Epithelial cell of esophagus (primary cell): Measurements from ENCODE around the gene TNNI2.

Experiments used
- DNase-seq: peaks from one replicate; pipeline ENCODE4 v3.0.0; 2010; ENCODE audit warnings: low read depth
- H3K4me3 ChIP-seq: 2 replicates; pipeline ENCODE4 v1.5.1; 2011; ENCODE audit warnings: mild to moderate bottlenecking, low read length, control low read depth
- CTCF ChIP-seq: IDR thresholded peaks from 2 replicates; pipeline ENCODE4 v1.5.1; 2011; ENCODE audit warnings: low read depth, mild to moderate bottlenecking, low read length, control low read depth, inconsistent platforms; ENCODE audit not compliant: insufficient read depth; ENCODE audit errors: missing control alignments

Gene TNNI2

DNA sequence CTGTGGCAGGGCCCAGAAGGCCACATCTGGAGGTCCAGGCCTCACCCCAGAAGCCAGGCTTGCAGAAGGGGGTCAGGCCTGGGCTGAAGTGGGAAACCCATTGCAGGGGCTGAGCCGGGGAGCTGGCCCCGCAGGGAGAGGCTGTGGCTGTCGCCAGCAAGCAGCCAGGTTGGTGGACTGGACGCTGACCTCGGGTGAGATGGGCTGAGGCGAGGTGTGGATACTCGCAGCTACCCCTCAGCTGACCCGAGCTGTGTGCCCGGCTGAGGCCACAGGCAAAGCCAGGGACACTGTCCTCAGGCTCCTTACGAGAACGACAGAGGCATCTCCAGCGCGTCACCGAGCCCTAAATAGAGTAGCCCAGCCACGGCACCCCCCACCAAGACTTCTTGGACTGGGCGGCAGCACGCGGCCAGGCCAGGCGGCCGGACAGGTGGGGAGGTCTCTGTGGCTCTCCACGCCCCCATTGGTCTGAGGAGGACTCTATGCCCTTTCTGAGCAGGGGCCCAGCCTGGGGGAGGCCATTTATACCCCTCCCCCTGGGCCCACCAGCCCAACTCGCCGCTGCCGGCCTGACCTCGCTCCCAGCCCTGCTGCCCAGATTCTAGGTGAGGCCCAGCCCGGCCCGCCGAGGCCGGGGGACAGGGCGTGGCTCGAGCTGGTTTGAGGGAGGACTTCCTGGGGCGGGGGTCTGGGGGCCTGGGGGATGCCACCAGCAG lies at the start of gene TNNI2:
TNNI2 (plus strand) TSS at position 556 of the 719 bp plus-strand sequence. CDS start 716 bp downstream, outside the sequence.
- DNase-seq, result no peak
- no peak for TF ChIP-seq CTCF
- no peak within 1 kb of the TSS for H3K4me3 ChIP-seq

DNA sequence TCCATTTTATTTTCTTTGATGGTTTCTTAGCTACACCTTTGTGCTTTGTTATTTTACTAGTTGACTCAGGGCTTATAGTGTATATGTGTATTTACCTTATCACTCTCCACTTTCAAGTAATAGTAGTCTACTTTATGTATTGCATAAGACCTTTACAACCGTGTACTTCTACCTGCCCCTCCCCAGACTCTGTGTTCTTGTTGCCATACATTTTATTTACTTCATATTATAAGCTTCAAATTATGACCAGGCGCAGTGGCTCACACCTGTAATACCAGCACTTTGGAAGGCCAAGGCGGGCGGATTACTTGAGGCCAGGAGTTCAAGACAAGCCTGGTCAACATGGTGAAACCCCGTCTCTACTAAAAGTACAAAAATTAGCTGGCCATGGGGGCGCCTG lies 46.9 kb upstream of the TNNI2 start:
- DNase-seq, result no peak
- H3K4me3 ChIP-seq, result no peak overlapping the region
- no peak for TF ChIP-seq CTCF

- H3K4me3 ChIP-seq, result no peak overlapping the region
- TF ChIP-seq CTCF, result no peak
- no peak for DNase-seq
These were observed 46.3 kb upstream of the TNNI2 start for GRCh38 chr11:1792461-1792860.

- no peak for DNase-seq
- no peak for TF ChIP-seq CTCF
- no peak overlapping the region for H3K4me3 ChIP-seq
These were observed 45.7 kb upstream of the TNNI2 start for GRCh38 chr11:1793081-1793480.

DNA sequence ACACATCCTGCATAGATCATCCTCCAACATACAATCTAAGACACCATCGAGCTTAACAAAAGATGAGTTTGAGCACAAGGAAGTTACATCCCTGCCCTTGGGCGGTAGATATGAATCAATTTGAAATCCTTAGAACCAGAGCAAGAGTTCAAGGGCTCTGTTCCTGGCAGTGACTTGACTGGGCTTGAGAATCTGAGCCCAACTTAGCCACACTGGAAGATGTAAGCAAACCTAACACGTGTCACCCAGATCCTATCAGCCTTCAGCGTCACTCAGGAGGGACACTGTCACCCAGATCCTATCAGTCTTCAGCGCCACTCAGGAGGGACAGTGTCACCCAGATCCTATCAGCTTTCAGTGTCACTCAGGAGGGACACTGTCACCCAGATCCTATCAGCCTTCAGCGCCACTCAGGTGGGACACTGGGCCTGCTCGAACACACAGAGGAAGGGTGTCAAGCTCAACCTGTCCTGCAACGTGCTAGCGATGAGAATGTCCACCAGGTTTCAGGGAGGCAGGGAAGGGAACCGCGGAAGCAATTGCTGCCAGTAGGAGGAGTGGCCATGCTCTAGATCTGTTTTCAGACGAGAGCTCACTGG lies 42.3 kb upstream of the TNNI2 start:
- no peak overlapping the region for H3K4me3 ChIP-seq
- no peak for TF ChIP-seq CTCF
- peak; percentile 73 for DNase-seq

GRCh38 chr11:1797391-1798125 lies 41.2 kb upstream of the TNNI2 start:
- DNase-seq, result no peak
- H3K4me3 ChIP-seq, result no peak overlapping the region
- TF ChIP-seq CTCF, result no peak
